HG03280 (cell line): ENCODE results near the gene DPYD.
A peak's percentile ranks its signal among the peaks of the same experiment; 100 is the strongest.

Experiments
- ATAC-seq: cut with Tn5 transposase; IDR thresholded peaks from one replicate; pipeline ENCODE4 v1.9.1; 2021; ENCODE audit warnings: mild to moderate bottlenecking, moderate library complexity; ENCODE audit not compliant: unreplicated experiment

DPYD gene

DNA sequence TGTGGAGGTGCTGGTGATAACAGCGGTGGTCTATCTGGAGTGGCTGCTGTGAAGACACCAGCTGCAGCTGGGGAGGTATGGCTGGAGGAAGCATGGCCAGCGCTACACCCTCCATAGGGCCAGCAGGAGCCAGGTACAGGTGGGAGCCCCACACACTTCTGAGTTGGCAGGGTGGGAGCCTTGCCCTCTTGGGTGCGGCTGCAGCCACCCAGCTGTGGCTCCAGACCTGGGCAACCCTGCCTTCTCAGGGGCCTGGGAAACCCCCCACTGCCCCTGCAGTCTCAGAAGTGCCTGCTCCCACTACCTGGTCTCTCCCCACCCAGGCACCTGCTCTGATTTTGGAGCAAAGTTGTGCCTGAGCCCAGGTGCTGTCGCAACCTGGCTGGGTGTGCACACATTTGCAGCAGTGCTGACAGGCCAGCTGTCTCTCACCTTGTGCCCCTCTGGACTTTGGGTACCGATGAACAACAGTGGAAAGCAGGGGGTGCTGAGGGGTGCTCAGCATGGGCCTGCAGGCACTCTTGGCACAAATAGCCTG lies 76.2 kb downstream of the DPYD start:
- ATAC-seq, result no peak

DNA sequence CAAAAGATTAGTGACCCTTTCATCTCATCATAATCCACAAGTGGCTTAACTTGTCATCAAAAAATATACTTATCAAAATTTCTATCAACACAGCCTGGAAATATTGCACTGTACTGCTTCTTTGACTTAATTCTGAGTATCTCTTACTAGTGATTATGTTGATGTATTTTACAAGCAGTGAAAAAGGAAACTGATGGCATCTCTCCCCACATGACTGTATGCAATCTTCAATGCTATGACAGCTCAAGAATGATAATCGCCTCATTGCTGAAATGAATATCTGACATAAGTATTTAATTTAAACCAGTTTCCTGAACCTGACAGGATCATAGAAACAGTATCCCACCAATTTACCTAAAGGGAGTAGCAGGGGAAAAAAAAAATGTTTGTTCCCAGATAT lies 79.5 kb downstream of the DPYD start:
- ATAC-seq, result no peak

DNA sequence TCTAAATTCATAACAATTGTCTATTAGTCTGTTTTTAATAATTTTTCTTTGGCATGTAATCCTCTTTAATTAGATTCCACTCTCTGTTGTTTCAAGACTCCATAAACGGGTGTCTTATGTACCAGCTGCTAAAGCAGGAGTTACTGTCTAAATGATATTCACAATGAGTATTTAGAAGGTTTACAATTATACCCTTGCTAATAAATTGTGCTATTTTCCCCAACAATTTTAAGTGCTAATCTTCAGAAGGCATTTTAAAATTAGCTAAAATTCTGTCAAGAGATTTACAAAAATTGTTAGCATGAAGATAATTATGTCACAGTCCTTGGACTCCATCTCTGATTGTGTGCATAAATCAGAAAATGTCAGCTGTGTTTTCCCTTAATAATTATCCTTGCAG lies 83.7 kb downstream of the DPYD start:
- no peak for ATAC-seq

DNA sequence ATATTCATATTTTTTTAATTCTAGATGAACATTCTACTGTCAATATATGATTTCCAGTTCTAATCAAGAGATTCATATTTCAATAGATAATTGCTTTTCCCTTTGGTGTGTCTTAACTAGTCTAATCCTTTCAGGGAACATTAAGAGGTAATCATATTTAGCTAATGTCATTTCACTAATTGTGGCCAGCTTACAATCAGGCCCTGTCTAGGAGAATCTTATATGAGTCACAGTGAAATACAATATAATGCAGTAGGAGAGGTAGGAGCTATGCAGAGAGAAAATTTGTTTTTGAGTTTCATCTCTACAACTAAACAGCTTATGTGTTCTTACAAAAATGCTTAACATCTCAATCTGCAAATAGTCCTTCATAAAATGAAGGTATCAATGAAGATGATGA lies 85.9 kb downstream of the DPYD start:
- ATAC-seq, result no peak

DNA sequence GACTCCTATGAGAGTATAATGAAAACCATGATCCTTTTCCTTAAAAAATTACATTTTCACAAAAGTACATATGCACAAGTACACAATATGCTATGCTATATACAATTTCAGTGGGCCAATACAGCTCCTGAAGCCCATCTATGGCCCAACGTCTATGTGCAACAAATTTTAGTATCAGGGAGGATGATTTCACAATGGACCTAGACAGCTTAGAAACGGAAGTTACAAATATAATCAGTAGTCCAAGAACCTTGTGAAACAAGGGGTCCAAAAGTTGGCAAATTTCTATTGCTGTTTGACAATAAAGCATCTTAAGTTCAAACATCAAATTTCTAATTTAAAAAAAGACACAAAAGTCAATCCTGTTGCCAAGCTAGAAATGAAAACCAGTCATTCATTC lies 87.0 kb downstream of the DPYD start:
- ATAC-seq, result no peak

DNA sequence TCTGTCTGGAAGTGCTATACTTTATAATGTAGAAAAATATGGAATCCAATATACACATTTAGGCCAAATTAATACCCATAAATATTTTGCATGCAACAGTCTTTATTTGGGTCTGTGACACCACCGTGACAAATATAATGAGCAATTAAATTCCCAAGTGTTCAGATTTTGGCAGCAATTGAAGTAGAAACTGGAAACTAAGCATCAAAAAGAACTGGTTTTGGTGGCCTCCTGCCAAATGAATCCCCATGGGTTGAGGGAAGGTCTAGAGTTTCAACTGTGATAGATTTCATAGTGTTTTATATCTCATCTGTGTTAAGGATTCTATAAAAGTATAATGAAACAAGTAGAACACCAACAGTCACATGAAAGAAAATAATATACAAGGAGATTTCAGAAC lies 88.4 kb downstream of the DPYD start:
- no peak for ATAC-seq

DNA sequence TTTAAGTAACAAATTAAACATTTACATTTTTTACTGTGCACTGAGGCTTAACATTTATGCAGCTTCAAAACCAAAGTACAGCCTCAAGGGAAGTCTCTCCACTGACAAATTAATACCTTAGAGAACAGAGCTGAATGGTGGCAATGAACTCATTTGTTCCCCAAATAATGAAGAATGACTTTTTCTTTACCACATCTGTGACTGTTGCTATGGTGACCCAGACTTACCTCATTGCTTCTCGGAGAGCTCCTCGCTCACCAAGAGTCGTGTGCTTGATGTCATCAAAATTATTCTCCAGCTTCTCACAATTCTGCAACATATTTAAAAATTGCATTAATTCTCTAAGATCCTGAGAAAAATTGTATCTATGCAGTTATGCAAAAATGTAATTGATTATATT lies 92.9 kb downstream of the DPYD start:
- no peak for ATAC-seq

DNA sequence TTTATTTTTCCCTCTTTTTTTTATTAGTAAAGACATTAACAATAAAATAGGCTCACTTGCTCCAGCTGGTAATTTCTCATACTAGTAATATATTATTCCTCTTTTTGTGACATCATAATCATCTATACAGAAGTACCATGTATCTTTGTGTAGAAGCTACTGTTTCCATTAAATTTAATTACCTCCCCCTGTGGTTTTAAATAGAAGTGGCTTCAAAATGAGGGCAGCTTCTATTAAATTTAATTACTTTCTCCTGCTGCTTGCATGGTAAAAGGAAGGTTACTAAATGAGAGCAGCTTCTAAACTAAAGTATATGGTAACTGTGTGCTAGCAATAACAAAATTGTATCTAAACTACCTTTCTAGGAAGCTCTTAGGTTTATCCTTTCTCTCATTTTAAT lies 94.0 kb downstream of the DPYD start:
- ATAC-seq, result no peak

DNA sequence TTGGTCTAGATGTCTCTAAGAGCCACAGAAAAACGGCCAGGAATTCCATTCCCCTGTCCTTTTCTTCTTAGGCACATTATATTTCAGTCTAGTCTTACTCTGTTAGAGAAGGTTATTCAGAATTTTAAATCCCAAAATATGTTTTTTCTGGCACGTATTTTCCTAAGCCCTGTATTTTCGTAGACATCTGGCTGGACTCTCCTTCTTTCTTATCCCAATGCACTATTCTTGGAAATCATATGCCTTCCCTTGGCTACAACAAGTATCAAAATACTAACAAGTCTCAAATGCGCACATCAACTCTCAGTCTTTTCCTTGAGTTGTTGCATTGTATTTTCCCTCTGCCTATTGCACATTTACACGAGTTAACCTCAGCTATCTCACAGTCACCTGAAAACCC lies 96.2 kb downstream of the DPYD start:
- no peak for ATAC-seq

DNA sequence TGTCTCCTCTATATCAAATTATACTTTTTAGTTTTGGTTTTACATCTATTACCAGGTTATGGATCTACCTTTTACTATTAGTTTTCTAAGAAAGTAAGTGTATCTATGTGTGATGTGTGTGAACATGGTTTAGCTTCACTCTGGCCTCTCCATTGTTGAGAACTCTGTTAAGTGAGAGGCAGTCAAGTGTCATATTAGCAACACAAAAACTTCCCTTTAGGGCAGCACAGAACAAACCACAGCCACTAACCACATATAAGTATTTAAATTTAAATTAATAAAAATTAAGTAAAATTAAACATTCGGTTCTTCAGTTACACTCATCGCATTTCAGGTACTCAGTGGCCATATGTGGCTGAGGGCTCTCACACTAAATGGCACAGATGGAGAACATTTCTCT lies 96.6 kb downstream of the DPYD start:
- ATAC-seq, result no peak

DNA sequence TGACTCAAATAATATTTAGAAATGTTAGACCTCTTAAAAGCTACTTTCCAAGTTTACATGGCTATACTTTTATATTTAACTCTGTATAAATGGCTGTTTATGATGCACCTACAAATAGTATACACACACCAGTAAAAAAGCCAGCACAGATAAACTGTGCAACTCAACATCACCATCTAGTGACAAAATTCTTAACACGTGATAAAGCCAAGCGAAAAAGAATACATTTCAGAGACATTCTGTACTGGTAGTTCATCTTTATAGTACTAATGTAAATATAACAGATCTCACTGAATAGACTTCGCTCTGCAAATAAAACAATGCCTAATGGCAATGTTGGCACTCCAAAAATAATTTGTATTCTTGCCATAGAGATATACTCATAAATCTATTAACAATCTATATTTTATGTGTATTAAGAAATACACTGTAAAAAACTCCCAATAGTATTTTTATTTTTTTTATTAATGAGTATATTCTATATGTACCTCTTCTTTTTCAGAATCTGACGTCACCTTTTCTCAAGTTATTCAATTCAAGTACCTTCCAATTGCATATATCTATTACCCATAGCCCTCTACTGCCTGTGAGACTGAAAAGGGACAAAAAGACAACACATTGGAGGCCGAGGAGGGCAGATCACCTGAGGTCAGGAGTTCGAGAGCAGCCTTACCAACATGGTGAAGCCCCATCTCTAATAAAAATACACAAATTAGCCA lies 100.2 kb downstream of the DPYD start:
- peak; percentile 73 for ATAC-seq

DNA sequence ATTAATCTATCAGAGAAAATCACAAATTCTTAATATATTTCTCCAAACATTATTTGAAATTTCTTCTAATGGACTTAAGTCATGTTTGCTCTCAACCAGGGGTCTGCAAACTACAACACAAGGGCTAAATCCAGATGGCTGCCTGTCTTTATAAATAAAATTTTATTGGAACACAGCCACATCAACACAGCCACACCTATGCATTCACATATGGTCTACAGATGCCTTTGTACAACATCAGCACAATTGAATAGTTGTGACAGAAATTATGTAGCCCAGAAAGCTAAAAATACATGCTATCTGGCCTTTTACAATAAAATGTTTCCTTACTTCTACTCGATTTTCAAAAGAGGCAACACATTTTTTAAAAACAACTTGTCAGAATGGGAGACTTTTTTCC lies 103.9 kb downstream of the DPYD start:
- no peak for ATAC-seq

DNA sequence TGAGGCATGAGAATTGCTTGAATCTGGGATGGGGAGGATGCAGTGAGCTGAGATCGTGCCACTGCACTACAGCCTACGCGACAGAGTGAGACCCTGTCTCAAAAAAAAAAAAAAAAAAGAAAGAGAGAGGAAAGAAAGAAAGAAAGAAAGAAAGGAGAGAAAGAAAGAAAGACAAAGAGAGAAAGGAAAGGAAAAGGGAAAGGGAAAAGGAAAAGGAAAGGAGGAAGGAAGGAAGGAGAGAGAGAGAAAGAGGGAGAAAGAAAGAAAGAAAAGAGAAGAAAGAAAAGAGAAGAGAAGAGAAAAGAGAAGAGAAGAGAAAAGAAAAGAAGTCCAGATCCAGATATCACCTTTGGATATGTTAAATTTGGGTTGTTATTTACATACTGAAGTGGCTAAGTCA lies 106.0 kb downstream of the DPYD start:
- ATAC-seq, result no peak

DNA sequence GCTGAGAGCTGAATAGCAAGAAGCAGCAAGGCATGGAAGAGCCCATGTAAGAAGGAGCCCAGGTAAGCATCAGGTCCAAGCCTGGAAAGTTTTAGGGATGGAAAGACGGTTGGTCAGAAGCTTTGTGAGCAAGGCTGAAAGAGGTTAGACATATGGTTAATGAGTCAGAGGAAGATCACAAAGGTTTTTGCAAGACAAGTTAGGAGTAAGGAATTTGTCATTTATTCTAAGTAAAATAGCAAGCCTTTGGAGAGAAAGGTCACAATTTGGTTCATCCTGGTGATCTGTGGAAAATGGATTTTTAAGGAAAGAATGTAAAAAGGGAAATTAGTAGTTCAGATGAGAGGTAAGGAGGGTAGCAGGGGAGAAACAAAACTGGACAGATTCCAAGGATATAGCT lies 106.7 kb downstream of the DPYD start:
- no peak for ATAC-seq

DNA sequence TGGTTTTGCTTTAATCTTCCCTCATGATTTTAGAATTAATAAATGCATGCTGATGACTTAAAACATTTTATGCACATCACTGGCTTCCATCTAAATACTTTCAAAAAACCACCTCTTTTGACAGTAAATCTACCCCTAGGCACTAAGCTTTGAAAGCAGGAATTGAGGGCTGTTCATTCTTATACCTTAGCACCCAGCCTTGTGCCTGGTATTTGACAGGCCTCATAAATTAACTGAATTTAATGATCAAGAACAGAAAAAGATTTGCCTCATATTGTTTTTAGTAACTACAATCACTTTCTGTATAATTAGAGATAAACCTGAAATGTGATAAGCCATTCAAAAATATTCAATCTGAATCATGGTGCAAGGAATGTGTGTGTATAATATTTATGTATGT lies 108.8 kb downstream of the DPYD start:
- ATAC-seq, result no peak

DNA sequence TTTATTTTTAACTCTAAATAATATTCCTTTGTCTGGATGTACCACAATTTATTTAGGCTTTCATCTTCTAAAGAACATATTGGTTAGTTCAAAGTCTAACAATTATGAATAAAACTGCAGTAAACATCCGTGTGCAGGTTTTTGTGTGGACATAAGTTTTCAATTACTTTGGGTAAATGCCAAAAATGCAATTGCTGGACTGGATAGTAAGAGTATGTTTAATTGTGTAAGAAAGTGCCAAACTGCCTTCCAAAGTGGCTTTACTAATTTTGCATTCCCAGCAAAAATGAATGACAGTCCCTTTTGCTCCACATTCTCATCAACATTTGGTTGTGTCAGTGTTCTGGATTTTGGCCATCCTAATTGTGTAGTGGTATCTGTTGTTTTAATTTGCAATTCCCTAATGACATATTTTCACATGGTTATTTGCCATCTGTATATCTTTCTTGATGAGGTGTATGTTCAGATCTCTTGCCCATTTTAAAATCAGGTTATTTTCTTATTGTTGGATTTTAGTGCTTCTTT lies 113.8 kb downstream of the DPYD start:
- ATAC-seq, result no peak

DNA sequence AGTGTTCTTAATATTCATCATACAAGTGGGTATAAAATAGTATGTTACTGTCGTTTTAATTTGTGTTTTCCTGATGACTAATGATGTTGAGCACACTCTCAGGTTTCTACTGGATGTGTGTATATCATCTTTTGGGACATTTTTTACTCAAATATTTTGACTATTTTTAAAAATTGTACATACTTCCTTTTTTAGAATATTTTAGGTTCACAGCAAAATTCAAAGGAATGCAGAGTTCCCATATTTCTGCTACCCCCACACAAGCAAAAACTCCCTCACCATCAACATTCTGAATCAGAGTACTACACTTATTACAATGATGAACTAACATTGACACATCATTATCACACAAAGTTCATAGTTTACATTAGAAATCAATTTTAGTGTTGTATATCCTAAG lies 114.5 kb downstream of the DPYD start:
- ATAC-seq, result no peak

DNA sequence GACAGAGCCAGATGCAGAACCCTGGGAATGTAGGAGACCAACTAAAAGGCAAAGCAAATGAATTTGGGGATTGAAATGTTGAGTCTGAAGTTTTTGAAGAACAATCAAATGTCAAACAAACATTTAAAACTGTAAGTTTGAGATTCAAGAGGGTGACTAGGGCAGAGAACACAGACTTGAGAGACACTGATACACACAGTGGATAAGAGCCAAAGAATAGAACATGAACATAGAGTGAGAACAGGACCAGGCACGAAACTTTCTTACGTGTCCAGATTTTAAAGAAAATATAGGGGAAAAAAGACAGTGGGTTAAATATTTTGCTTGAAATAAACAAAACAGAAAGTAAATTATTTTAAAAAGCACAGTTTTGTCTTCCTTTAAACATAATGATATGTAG lies 115.7 kb downstream of the DPYD start:
- ATAC-seq, result no peak

DNA sequence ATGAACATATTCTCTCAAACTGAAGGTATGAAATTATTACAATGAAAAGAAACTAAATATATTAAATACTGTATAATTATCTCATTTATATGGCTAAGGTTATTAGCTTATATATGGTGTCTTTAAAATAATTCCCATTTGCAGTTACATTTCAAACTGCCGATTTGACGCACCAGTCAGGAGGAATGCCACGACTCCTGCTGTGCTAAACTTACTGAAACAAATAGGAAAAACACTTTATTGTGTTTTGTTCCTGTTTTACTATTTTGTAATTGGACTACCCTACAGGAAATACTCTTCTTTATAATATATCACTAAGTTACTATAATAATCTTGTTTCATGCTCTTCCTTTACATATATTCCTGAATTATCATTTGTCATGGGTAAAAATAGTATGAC lies 117.8 kb downstream of the DPYD start:
- no peak for ATAC-seq

DNA sequence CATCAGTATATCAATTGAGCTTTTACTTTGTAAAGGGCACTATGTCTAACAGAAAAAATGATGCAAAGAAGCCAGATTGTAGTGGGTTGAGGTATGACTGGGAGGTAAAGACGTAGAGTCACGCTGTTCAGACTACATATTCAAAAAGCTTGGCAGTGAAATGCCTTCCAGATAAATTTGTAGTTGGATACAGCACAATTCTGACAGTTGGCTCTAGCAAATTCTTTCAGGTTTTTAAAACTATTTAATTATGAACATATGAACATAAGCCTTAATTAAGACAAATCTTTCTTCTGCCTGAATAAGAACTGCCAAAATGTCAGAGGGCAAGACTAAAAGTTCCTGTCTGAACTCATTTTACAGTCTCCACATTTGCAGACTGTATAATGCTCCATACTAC lies 118.8 kb downstream of the DPYD start:
- no peak for ATAC-seq

DNA sequence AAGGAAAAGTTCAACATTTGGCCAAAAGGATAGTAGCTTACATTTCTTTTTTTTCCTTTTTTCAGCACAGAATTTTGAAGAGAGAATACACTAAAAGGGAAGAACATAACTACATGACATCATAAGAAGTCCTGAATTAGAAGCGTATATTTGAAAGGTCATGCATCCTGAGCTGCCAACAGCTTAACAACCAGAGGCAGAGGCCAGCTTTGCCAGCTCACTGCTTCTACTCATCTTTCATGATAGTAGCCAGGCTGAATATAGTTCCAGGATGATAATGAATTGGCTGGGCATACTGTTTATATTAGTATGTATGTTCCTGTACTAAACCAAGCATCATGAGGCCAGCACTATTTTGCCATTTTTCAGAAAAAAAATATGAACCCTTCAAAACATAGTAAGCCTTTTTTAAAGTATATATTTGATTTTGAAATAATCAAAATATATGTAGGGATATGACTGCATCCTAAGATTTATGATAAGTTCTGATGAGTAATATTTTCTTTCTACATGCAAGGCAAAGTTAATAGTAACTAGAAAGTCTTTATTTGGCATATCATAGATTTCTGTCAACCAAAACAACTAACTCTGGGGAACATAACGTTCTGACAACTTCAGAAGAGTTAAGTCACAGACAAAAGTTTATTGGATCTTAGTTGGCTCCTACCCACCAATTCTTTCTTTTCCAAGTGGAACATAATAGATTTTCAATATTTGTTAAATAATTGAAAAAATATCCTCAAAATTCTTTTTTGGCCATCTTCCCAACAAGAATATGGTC lies 123.2 kb downstream of the DPYD start:
- no peak for ATAC-seq

DNA sequence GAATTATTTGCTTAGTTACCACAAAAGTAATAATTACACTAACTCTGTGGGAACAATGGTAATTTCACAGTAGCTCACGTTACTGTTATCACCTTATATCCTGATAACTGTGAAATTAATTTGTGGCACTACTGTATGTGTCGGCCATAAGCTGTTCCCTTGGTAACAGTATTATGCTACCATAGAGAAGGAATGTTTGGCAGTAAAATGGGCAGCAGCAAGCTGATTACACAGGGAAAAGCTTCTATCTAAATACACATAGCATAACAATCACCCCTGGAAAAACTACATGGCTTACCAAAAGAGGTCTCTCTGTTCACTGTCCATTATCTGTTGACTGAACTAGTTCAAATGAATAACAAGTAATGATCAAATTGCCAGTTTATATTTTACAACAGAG lies 124.1 kb downstream of the DPYD start:
- no peak for ATAC-seq
